HL-60 (cell line): Measurements from ENCODE around the gene HOXD11.

Source experiments
- DNase-seq, 2 experiments: peaks; one replicate each; pipeline ENCODE4 v3.0.0-alpha.2; 2010 to 2020; ENCODE audit warnings: low read depth in 1 of 2, low spot score in 1 of 2
- H3K27ac ChIP-seq: fragments of 250-450 bp; sonication (Bioruptor Pico); replicated peaks from 2 replicates; pipeline ENCODE4 v1.5.1; 2020; ENCODE audit warnings: mild to moderate bottlenecking, moderate library complexity
- H3K27me3 ChIP-seq: fragments of 250-450 bp; sonication (Bioruptor Pico); 2 replicates; pipeline ENCODE4 v1.5.1; 2021; ENCODE audit warnings: mild to moderate bottlenecking, moderate library complexity; ENCODE audit not compliant: insufficient read depth, poor library complexity, severe bottlenecking
- H3K4me3 ChIP-seq: replicated peaks from 2 replicates; pipeline ENCODE4 v1.5.1; 2011; ENCODE audit warnings: mild to moderate bottlenecking, control low read depth, low read length; ENCODE audit not compliant: insufficient read depth
- CTCF ChIP-seq: IDR thresholded peaks from one replicate; pipeline ENCODE4 v1.5.1; 2011; ENCODE audit warnings: low read length, control low read depth, inconsistent platforms; ENCODE audit not compliant: insufficient read depth
- GABPA ChIP-seq: IDR thresholded peaks from 2 replicates; pipeline ENCODE4 v1.6.1; 2012; ENCODE audit warnings: low read depth
- POLR2AphosphoS5 ChIP-seq: IDR thresholded peaks from 2 replicates; pipeline ENCODE4 v1.6.1; 2012; ENCODE audit warnings: low read depth
- REST ChIP-seq: IDR thresholded peaks from 2 replicates; pipeline ENCODE4 v1.6.1; 2012; ENCODE audit warnings: low read depth; ENCODE audit not compliant: insufficient replicate concordance
- SPI1 ChIP-seq: IDR thresholded peaks from 2 replicates; pipeline ENCODE4 v1.6.1; 2012; ENCODE audit warnings: low read depth, mild to moderate bottlenecking, borderline replicate concordance

The HOXD11 gene

DNA sequence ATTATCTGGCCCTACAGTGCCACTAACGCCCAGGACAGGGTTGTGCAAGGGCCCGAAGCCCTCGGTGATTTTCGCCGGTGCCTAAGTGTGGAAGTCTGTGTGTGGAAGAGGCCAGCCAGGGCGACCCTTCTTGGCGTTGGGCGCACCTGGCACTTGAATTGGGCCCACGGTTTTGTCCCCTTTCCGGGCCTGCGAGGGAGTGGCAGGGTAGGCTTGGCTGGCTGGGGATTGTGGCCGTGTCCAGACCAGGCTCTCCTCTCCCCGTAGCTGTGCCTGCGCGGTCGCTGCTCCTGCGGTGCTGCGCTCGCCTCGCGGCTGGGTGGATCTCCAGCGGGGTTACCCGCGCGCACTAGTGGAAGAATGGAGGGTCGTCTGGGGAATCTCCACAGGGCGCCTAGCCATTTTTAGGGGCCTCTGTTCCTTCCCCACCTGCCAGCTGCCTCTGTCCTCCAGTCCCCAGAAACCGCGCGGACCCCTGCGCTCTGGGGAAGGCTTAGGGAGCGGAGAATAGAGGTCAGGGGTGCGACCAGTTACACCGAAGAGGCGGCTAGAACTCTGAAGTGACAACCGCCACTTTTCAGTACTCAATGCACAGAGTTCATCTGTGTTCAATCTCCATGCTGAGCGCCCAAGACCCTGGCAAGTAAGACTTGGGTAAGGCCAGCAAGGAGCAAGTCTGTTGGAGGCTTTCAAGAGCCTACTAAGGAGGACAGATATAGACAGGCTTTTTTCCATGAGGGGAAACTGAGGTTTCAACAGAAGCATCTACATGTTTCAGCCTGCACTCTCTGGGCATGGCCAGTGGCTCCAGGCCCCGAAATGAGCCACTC, 39.3 kb upstream of the HOXD11 start:
- no peak overlapping the region for H3K4me3 ChIP-seq
- H3K27ac ChIP-seq: no peak overlapping the region
- no peak for TF ChIP-seq CTCF
- no peak for TF ChIP-seq POLR2AphosphoS5
- TF ChIP-seq REST: no peak
- no peak for TF ChIP-seq GABPA
- no peak for TF ChIP-seq SPI1
- DNase-seq: no peak
- H3K27me3 ChIP-seq: peaks cover 64% of the 10 kb centered on the region

DNA sequence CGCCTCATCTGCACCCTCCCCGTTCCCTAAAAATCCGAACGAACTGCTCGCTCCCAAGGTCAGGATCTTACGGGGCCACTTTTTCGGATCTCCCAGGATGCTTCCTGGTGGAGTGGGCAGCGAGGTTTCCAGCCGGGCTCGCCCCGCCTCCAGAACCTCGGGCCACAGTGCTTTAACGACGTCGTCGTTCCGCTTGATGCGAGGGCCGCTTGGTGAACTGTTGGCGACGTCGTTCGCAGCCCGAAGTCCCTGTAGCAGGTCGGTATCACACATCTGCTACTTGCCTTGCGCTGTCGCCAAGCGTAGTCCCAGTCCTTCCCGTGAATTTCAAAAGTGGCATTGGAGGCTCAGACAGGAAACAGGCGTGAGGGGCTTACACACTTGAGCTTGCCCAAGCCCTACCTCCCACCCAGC, 38.7 kb upstream of the HOXD11 start:
- DNase-seq: no peak
- H3K4me3 ChIP-seq: no peak overlapping the region
- TF ChIP-seq POLR2AphosphoS5 (no peak), GABPA (no peak), REST (no peak), CTCF (no peak), SPI1 (no peak)
- no peak overlapping the region for H3K27ac ChIP-seq
- peaks cover 70% of the 10 kb centered on the region for H3K27me3 ChIP-seq

DNA sequence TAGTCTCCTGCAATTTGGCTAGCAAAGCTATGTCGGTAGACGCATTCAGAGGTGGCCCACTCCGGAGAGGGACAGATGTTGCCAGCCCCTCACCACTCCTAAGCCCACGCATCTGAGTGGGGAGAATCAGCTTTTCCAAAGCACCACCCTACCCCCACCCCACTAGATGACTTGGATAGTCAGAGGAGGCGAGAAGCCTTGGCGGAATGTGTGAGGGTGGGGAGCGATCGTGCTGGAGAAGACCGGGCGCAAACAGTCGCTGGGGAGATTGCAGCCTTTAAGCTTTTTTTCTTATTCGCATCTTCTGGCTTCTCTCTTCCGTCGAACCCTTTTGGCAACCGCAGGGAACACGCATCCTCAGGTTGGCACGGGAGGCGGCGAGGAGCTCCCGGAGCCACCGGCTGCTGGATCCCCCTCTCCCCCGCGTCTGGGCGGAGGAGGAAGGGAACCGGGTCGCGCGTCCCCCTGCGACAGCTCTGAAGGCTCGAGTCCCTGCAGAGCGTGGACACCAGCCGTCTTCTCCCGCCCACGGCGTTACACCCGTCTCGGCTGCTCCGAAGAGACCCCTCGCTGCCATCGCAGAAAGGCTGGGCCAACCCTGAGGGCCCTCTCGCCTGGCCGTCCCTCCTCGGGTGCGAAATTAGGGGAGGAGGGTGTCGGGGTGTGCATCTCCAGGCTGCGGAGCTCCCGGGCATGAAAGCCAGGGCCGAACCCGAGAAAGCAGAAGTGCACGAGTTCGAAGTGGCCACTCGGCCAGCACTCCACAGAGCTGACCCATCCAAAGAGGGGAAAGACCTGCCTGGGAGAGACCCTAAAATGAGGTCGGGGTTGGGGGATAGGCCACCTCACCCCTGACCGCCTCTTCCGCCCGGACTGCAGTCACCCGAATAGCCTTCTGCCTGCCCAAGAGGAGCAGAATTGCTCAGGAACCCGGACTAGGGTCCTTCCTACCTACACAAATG, 35.5 kb upstream of the HOXD11 start:
- Histone ChIP-seq H3K4me3 (no peak overlapping the region), H3K27me3 (peaks cover 83% of the 10 kb centered on the region), H3K27ac (no peak overlapping the region)
- no peak for DNase-seq
- TF ChIP-seq SPI1: peak; percentile 20; the same call in 1 of the 2 replicates
- TF ChIP-seq POLR2AphosphoS5: no peak

GRCh38 chr2:176072292-176072669, 34.8 kb upstream of the HOXD11 start:
- no peak overlapping the region for H3K4me3 ChIP-seq
- H3K27me3 ChIP-seq: peaks cover 83% of the 10 kb centered on the region
- no peak overlapping the region for H3K27ac ChIP-seq
- no peak for TF ChIP-seq CTCF
- no peak for TF ChIP-seq POLR2AphosphoS5
- no peak for TF ChIP-seq SPI1
- no peak for TF ChIP-seq GABPA
- TF ChIP-seq REST: no peak
- DNase-seq: no peak
